ENCODE data around the gene LIPT2. TPM values are rescaled to one million over a fixed set of nuclear protein-coding genes. Genes with fewer than 3 reads are reported as not detected.

Gene LIPT2
- total and polyA plus RNA-seq, 9 donors, result 1.3 to 3.2 (median 2.3) TPM

- Histone ChIP-seq H3K27me3 (ENCODE audit: control insufficient read depth, insufficient read depth, low read length) (no peaks in the 10 kb centered on the region), H3K9me3 (replicated peaks; ENCODE audit: control insufficient read depth, low read depth, low read length) (no peaks in the 10 kb centered on the region), H3K4me3 (ENCODE audit: low read length) (no peak overlapping the region), H3K27ac (ENCODE audit: low read length) (no peak overlapping the region), H3K4me1 (ENCODE audit: control insufficient read depth, insufficient read depth, low read length) (no peaks in the 10 kb centered on the region), H3K36me3 (ENCODE audit: control insufficient read depth, insufficient read depth, low read length) (no peaks in the 10 kb centered on the region)
- no peak for DNase-seq
- no CpG with 5 or more reads among the region's 1 CpG for WGBS (ENCODE audit: insufficient coverage)
Measured at GRCh38 chr11:74479732-74480123, 13.8 kb downstream of the LIPT2 start.

GRCh38 chr11:74478877-74479731 lies 14.4 kb downstream of the LIPT2 start:
- H3K4me1 ChIP-seq (ENCODE audit: control insufficient read depth, insufficient read depth, low read length), result no peaks in the 10 kb centered on the region
- no peak overlapping the region for H3K27ac ChIP-seq (ENCODE audit: low read length)
- H3K36me3 ChIP-seq (ENCODE audit: control insufficient read depth, insufficient read depth, low read length), result no peaks in the 10 kb centered on the region
- WGBS (ENCODE audit: insufficient coverage), result 76% methylated on average over 4 of the region's 10 CpGs
- no peak overlapping the region for H3K4me3 ChIP-seq (ENCODE audit: low read length)
- no peaks in the 10 kb centered on the region for H3K9me3 ChIP-seq (replicated peaks; ENCODE audit: control insufficient read depth, low read depth, low read length)
- DNase-seq, result no peak
- H3K27me3 ChIP-seq (ENCODE audit: control insufficient read depth, insufficient read depth, low read length), result no peaks in the 10 kb centered on the region

- no peaks in the 10 kb centered on the region for H3K27me3 ChIP-seq (ENCODE audit: control insufficient read depth, insufficient read depth, low read length)
- no peak for DNase-seq
- no peaks in the 10 kb centered on the region for H3K9me3 ChIP-seq (replicated peaks; ENCODE audit: control insufficient read depth, low read depth, low read length)
- WGBS (ENCODE audit: insufficient coverage), result 63% methylated on average over 1 of the region's 2 CpGs
- no peaks in the 10 kb centered on the region for H3K36me3 ChIP-seq (ENCODE audit: control insufficient read depth, insufficient read depth, low read length)
- H3K4me1 ChIP-seq (ENCODE audit: control insufficient read depth, insufficient read depth, low read length), result no peaks in the 10 kb centered on the region
- H3K27ac ChIP-seq (ENCODE audit: low read length), result no peak overlapping the region
- H3K4me3 ChIP-seq (ENCODE audit: low read length), result no peak overlapping the region
Measured at GRCh38 chr11:74476536-74476935, 17.0 kb downstream of the LIPT2 start.

GRCh38 chr11:74474316-74474715 lies 19.2 kb downstream of the LIPT2 start:
- no peak for DNase-seq
- Histone ChIP-seq H3K4me1 (ENCODE audit: control insufficient read depth, insufficient read depth, low read length) (no peaks in the 10 kb centered on the region), H3K27ac (ENCODE audit: low read length) (no peak overlapping the region), H3K36me3 (ENCODE audit: control insufficient read depth, insufficient read depth, low read length) (no peaks in the 10 kb centered on the region), H3K27me3 (ENCODE audit: control insufficient read depth, insufficient read depth, low read length) (no peaks in the 10 kb centered on the region), H3K9me3 (replicated peaks; ENCODE audit: control insufficient read depth, low read depth, low read length) (no peaks in the 10 kb centered on the region), H3K4me3 (ENCODE audit: low read length) (no peak overlapping the region)
- WGBS (ENCODE audit: insufficient coverage), result 0% methylated on average over 1 of the region's 1 CpG

- WGBS (ENCODE audit: insufficient coverage), result 75% methylated on average over 4 of the region's 10 CpGs
- no peaks in the 10 kb centered on the region for H3K27me3 ChIP-seq (ENCODE audit: control insufficient read depth, insufficient read depth, low read length)
- H3K4me1 ChIP-seq (ENCODE audit: control insufficient read depth, insufficient read depth, low read length), result no peaks in the 10 kb centered on the region
- no peaks in the 10 kb centered on the region for H3K36me3 ChIP-seq (ENCODE audit: control insufficient read depth, insufficient read depth, low read length)
- H3K9me3 ChIP-seq (replicated peaks; ENCODE audit: control insufficient read depth, low read depth, low read length), result no peaks in the 10 kb centered on the region
- no peak overlapping the region for H3K27ac ChIP-seq (ENCODE audit: low read length)
- DNase-seq, result no peak
- no peak overlapping the region for H3K4me3 ChIP-seq (ENCODE audit: low read length)
Measured at GRCh38 chr11:74473382-74474173, 19.9 kb downstream of the LIPT2 start.

GRCh38 chr11:74471668-74472429 lies 21.7 kb downstream of the LIPT2 start:
- no peaks in the 10 kb centered on the region for H3K36me3 ChIP-seq (ENCODE audit: control insufficient read depth, insufficient read depth, low read length)
- peaks cover 2% of the 10 kb centered on the region for H3K27me3 ChIP-seq (ENCODE audit: control insufficient read depth, insufficient read depth, low read length)
- 60% methylated on average over 2 of the region's 5 CpGs for WGBS (ENCODE audit: insufficient coverage)
- H3K27ac ChIP-seq (ENCODE audit: low read length), result no peak overlapping the region
- no peak overlapping the region for H3K4me3 ChIP-seq (ENCODE audit: low read length)
- DNase-seq, result no peak
- H3K9me3 ChIP-seq (replicated peaks; ENCODE audit: control insufficient read depth, low read depth, low read length), result no peaks in the 10 kb centered on the region
- H3K4me1 ChIP-seq (ENCODE audit: control insufficient read depth, insufficient read depth, low read length), result peaks cover 8% of the 10 kb centered on the region

- H3K4me3 ChIP-seq (ENCODE audit: low read length), result no peak overlapping the region
- no CpG with 5 or more reads among the region's 1 CpG for WGBS (ENCODE audit: insufficient coverage)
- H3K27ac ChIP-seq (ENCODE audit: low read length), result no peak overlapping the region
- peaks cover 9% of the 10 kb centered on the region for H3K4me1 ChIP-seq (ENCODE audit: control insufficient read depth, insufficient read depth, low read length)
- no peaks in the 10 kb centered on the region for H3K9me3 ChIP-seq (replicated peaks; ENCODE audit: control insufficient read depth, low read depth, low read length)
- H3K36me3 ChIP-seq (ENCODE audit: control insufficient read depth, insufficient read depth, low read length), result no peaks in the 10 kb centered on the region
- peaks cover 6% of the 10 kb centered on the region for H3K27me3 ChIP-seq (ENCODE audit: control insufficient read depth, insufficient read depth, low read length)
- DNase-seq, result no peak
Measured at GRCh38 chr11:74471037-74471436, 22.5 kb downstream of the LIPT2 start.

GRCh38 chr11:74470526-74470925 lies 23.0 kb downstream of the LIPT2 start:
- no peaks in the 10 kb centered on the region for H3K36me3 ChIP-seq (ENCODE audit: control insufficient read depth, insufficient read depth, low read length)
- peaks cover 9% of the 10 kb centered on the region for H3K4me1 ChIP-seq (ENCODE audit: control insufficient read depth, insufficient read depth, low read length)
- no peak for DNase-seq
- H3K9me3 ChIP-seq (replicated peaks; ENCODE audit: control insufficient read depth, low read depth, low read length), result no peaks in the 10 kb centered on the region
- no peak overlapping the region for H3K27ac ChIP-seq (ENCODE audit: low read length)
- H3K4me3 ChIP-seq (ENCODE audit: low read length), result no peak overlapping the region
- peaks cover 6% of the 10 kb centered on the region for H3K27me3 ChIP-seq (ENCODE audit: control insufficient read depth, insufficient read depth, low read length)
- WGBS (ENCODE audit: insufficient coverage), result 25% methylated on average over 2 of the region's 2 CpGs

GRCh38 chr11:74468936-74469335 lies 24.6 kb downstream of the LIPT2 start:
- Histone ChIP-seq H3K27me3 (ENCODE audit: control insufficient read depth, insufficient read depth, low read length) (peaks cover 6% of the 10 kb centered on the region), H3K27ac (ENCODE audit: low read length) (no peak overlapping the region), H3K9me3 (replicated peaks; ENCODE audit: control insufficient read depth, low read depth, low read length) (no peaks in the 10 kb centered on the region), H3K4me1 (ENCODE audit: control insufficient read depth, insufficient read depth, low read length) (peaks cover 9% of the 10 kb centered on the region), H3K36me3 (ENCODE audit: control insufficient read depth, insufficient read depth, low read length) (no peaks in the 10 kb centered on the region), H3K4me3 (ENCODE audit: low read length) (no peak overlapping the region)
- no CpG with 5 or more reads among the region's 1 CpG for WGBS (ENCODE audit: insufficient coverage)
- DNase-seq, result no peak

GRCh38 chr11:74468521-74468920 lies 25.0 kb downstream of the LIPT2 start:
- H3K27ac ChIP-seq (ENCODE audit: low read length), result no peak overlapping the region
- H3K4me3 ChIP-seq (ENCODE audit: low read length), result no peak overlapping the region
- no peaks in the 10 kb centered on the region for H3K36me3 ChIP-seq (ENCODE audit: control insufficient read depth, insufficient read depth, low read length)
- no peak for DNase-seq
- peaks cover 9% of the 10 kb centered on the region for H3K4me1 ChIP-seq (ENCODE audit: control insufficient read depth, insufficient read depth, low read length)
- H3K27me3 ChIP-seq (ENCODE audit: control insufficient read depth, insufficient read depth, low read length), result peaks cover 6% of the 10 kb centered on the region
- H3K9me3 ChIP-seq (replicated peaks; ENCODE audit: control insufficient read depth, low read depth, low read length), result no peaks in the 10 kb centered on the region
